ENCODE measurements around the gene EZR. TPM values are rescaled to one million over a fixed set of nuclear protein-coding genes. Genes with fewer than 3 reads are reported as not detected.

The EZR gene
- total and polyA plus RNA-seq, 2 of the 13 experiments (the other 11 are each of a cell fraction or from before 2014, with no cell fraction given), result 34.7 to 60.3 TPM

GRCh38 chr6:158841358-158841757, 22.2 kb upstream of the EZR start:
- Histone ChIP-seq H3K36me3 (replicated peaks in 1 of 2; ENCODE audit: control insufficient read depth in 1 of 2, insufficient read depth in 2 of 2, low read length in 2 of 2) (no peaks in the 10 kb centered on the region), H3K27ac (ENCODE audit: extremely low read length, insufficient read depth, low read length) (no peak overlapping the region), H4K20me1 (ENCODE audit: insufficient read depth, low read length) (no peaks in the 10 kb centered on the region), H3K4me1 (ENCODE audit: insufficient read depth, low read length) (peaks cover 11% of the 10 kb centered on the region), H3K9ac (ENCODE audit: insufficient read depth, low read depth, low read length) (no peak overlapping the region), H3K4me2 (ENCODE audit: low read depth, low read length) (no peak overlapping the region), H3K9me3 (ENCODE audit: low read length) (no peaks in the 10 kb centered on the region), H3K4me3 (replicated peaks in 1 of 3; ENCODE audit: insufficient read depth in 1 of 3, low read depth in 2 of 3, low read length in 3 of 3) (no peak overlapping the region), H3K27me3 (ENCODE audit: control insufficient read depth in 1 of 2, insufficient read depth in 2 of 2, low read length in 2 of 2) (peaks cover 0 to 25% of the 10 kb centered on the region in 2 experiments; a peak in 3 of 5 replicates), H3K79me2 (ENCODE audit: insufficient read depth, low read length) (no peaks in the 10 kb centered on the region), H2AFZ (ENCODE audit: low read length) (no peak overlapping the region)
- CTCF ChIA-PET (ENCODE audit: low intra/inter-chr PET ratio, low total read pairs), result no interaction called here
- intact Hi-C loops (cut with micrococcal nuclease; ENCODE audit: unreplicated experiment), result no loop called here
- ATAC-seq (no peak), FAIRE-seq (no peak), DNase-seq (ENCODE audit: low spot score) (no peak)
- 33% methylated on average over 3 of the region's 3 CpGs for WGBS (ENCODE audit: low lambda C conversion rate)
- TF ChIP-seq ZNF446 (CRISPR knock-in tag; IDR thresholded peaks at IDR 0.05), result no peak
- no peak for TF ChIP-seq PLRG1 (conservative IDR thresholded peaks at IDR 0.05)
- TF ChIP-seq ZNF230 (CRISPR knock-in tag; IDR thresholded peaks at IDR 0.05), result no peak
- no peak for TF ChIP-seq ARID5B (CRISPR knock-in tag; IDR thresholded peaks at IDR 0.05)
- no peak for TF ChIP-seq ZNF567 (CRISPR knock-in tag; IDR thresholded peaks at IDR 0.05; ENCODE audit: borderline replicate concordance)
- TF ChIP-seq TFDP2 (CRISPR knock-in tag; IDR thresholded peaks at IDR 0.05), result no peak
- TF ChIP-seq TFE3 (CRISPR knock-in tag; IDR thresholded peaks at IDR 0.05), result no peak
- POLR2A ChIA-PET, result no interaction called here
- BruUV-seq (replicated peaks), result no TSS peak
- in situ Hi-C loops (cut with HindIII; ENCODE audit: extremely low pct_ligation_motif_present, low pct_unique_long_range_greater_than_20kb), result no loop called here
